ENCODE measurements around the gene LRRC46.

GRCh38 chr17:47838636-47839035, 7.2 kb downstream of the LRRC46 start:
- TF ChIP-seq POLR2A (IDR thresholded peaks at IDR 0.05): no peak
- no peak for TF ChIP-seq CTCF (IDR thresholded peaks at IDR 0.05)
- no peak for TF ChIP-seq POLR2AphosphoS5 (IDR thresholded peaks at IDR 0.05; ENCODE audit: insufficient read depth in 1 of 2, low read depth in 1 of 2)

All from vagina (tissue), 2 donors.